Esophagus muscularis mucosa (tissue), 4 donors: Measurements from ENCODE around the gene MX1.

Source experiments
- EP300 ChIP-seq: sonication (generic); formaldehyde crosslinking; IDR thresholded peaks from one replicate; pipeline ENCODE4 v1.6.1; 2017; ENCODE audit warnings: antibody characterized with exemption
- POLR2A ChIP-seq: fragments of 450-650 bp; IDR thresholded peaks from one replicate; pipeline ENCODE4 v1.6.1; 2017; ENCODE audit warnings: antibody characterized with exemption, moderate library complexity, mild to moderate bottlenecking, low read depth
- TF ChIP-seq, protein P1 (sequence below), 3 experiments: fragments of 200-600 bp in 2 of 3; fragments of 450-650 bp in 1 of 3; sonication (generic) in 2 of 3; IDR thresholded peaks; one replicate each; pipeline ENCODE4 v1.5.1; 2017 to 2019; ENCODE audit warnings: antibody characterized with exemption in 3 of 3, mild to moderate bottlenecking in 2 of 3, moderate library complexity in 1 of 3

DNA sequence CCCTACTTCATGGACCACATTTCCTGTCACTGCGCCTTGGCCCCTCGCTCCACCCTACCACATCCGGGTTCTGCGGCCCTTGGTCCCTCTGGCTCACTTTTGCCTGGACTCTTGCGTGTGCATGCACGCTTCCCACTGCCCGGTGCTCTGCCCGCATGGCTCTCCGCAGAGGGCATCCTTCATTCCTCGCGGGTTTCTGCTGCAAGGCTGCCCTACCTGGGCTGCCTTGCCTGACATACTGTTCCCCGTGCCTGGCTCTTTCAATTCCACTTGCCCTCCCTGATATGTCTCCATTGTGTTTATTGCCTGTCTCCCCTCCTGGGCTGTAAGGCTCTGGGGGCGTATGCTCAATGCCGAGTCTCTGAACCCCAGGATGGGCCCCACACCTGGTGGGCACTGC is 37.8 kb upstream of the MX1 start:
- TF ChIP-seq POLR2A: no peak
- TF ChIP-seq, protein P1, sequence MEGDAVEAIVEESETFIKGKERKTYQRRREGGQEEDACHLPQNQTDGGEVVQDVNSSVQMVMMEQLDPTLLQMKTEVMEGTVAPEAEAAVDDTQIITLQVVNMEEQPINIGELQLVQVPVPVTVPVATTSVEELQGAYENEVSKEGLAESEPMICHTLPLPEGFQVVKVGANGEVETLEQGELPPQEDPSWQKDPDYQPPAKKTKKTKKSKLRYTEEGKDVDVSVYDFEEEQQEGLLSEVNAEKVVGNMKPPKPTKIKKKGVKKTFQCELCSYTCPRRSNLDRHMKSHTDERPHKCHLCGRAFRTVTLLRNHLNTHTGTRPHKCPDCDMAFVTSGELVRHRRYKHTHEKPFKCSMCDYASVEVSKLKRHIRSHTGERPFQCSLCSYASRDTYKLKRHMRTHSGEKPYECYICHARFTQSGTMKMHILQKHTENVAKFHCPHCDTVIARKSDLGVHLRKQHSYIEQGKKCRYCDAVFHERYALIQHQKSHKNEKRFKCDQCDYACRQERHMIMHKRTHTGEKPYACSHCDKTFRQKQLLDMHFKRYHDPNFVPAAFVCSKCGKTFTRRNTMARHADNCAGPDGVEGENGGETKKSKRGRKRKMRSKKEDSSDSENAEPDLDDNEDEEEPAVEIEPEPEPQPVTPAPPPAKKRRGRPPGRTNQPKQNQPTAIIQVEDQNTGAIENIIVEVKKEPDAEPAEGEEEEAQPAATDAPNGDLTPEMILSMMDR (IDR thresholded peaks at IDR 0.05): no peak
- no peak for TF ChIP-seq EP300
